Measurements from ENCODE around the gene RNU5D-1.

GRCh38 chr1:44693159-44693558, 37.8 kb downstream of the RNU5D-1 start:
- no peak for TF ChIP-seq CTCF (IDR thresholded peaks at IDR 0.05)
- no peak for TF ChIP-seq POLR2A (IDR thresholded peaks at IDR 0.05)
